Measurements from ENCODE around the gene PRKCE. TPM values are rescaled to one million over a fixed set of nuclear protein-coding genes. Genes with fewer than 3 reads are reported as not detected.

Gene PRKCE
- total and polyA plus RNA-seq, 2 experiments from 2014 or later = 13.2 to 19.2 TPM

- no peak for DNase-seq (ENCODE audit: low read depth in 1 of 2, low spot score in 1 of 2)
- H3K27me3 ChIP-seq = no peaks in the 10 kb centered on the region
- peaks cover 22% of the 10 kb centered on the region for H3K4me1 ChIP-seq (ENCODE audit: low read depth)
- no peaks in the 10 kb centered on the region for H3K36me3 ChIP-seq
- no peaks in the 10 kb centered on the region for H3K9me3 ChIP-seq (ENCODE audit: low read depth)
- no peak overlapping the region for H3K27ac ChIP-seq
- TF ChIP-seq CTCF (IDR thresholded peaks at IDR 0.05; ENCODE audit: low read depth, low read length) = no peak
- no peak overlapping the region for H3K4me3 ChIP-seq
Measured at GRCh38 chr2:45763797-45764196, 112.3 kb downstream of the PRKCE start.

GRCh38 chr2:45765007-45765727, 113.7 kb downstream of the PRKCE start:
- DNase-seq (ENCODE audit: low read depth in 1 of 2, low spot score in 1 of 2) = no peak
- Histone ChIP-seq H3K27ac (no peak overlapping the region), H3K27me3 (no peaks in the 10 kb centered on the region), H3K36me3 (no peaks in the 10 kb centered on the region), H3K9me3 (ENCODE audit: low read depth) (no peaks in the 10 kb centered on the region), H3K4me3 (no peak overlapping the region), H3K4me1 (ENCODE audit: low read depth) (peaks cover 11% of the 10 kb centered on the region)
- TF ChIP-seq CTCF (IDR thresholded peaks at IDR 0.05; ENCODE audit: low read depth, low read length) = no peak

GRCh38 chr2:45765728-45766254, 114.3 kb downstream of the PRKCE start:
- TF ChIP-seq CTCF (IDR thresholded peaks at IDR 0.05; ENCODE audit: low read depth, low read length) = no peak
- peak overlapping the region; percentile 79 for H3K27ac ChIP-seq

GRCh38 chr2:45768208-45768607, 116.7 kb downstream of the PRKCE start:
- no peak for DNase-seq (ENCODE audit: low read depth in 1 of 2, low spot score in 1 of 2)
- H3K4me1 ChIP-seq (ENCODE audit: low read depth) = peaks cover 23% of the 10 kb centered on the region

More at GRCh38 chr2:45765728-45766254, 114.3 kb downstream of the PRKCE start:
- no peak overlapping the region for H3K4me3 ChIP-seq
- H3K4me1 ChIP-seq (ENCODE audit: low read depth) = peaks cover 13% of the 10 kb centered on the region
- DNase-seq (ENCODE audit: low read depth in 1 of 2, low spot score in 1 of 2) = peak; percentile 42 to 73
- H3K36me3 ChIP-seq = no peaks in the 10 kb centered on the region
- no peaks in the 10 kb centered on the region for H3K27me3 ChIP-seq
- no peaks in the 10 kb centered on the region for H3K9me3 ChIP-seq (ENCODE audit: low read depth)

GRCh38 chr2:45769056-45769455, 117.6 kb downstream of the PRKCE start:
- Histone ChIP-seq H3K27ac (no peak overlapping the region), H3K4me3 (no peak overlapping the region), H3K4me1 (ENCODE audit: low read depth) (peaks cover 23% of the 10 kb centered on the region), H3K27me3 (no peaks in the 10 kb centered on the region), H3K36me3 (no peaks in the 10 kb centered on the region), H3K9me3 (ENCODE audit: low read depth) (no peaks in the 10 kb centered on the region)
- no peak for DNase-seq (ENCODE audit: low read depth in 1 of 2, low spot score in 1 of 2)
- no peak for TF ChIP-seq CTCF (IDR thresholded peaks at IDR 0.05; ENCODE audit: low read depth, low read length)

More at GRCh38 chr2:45768208-45768607, 116.7 kb downstream of the PRKCE start:
- no peak overlapping the region for H3K4me3 ChIP-seq
- H3K27me3 ChIP-seq = no peaks in the 10 kb centered on the region
- H3K9me3 ChIP-seq (ENCODE audit: low read depth) = no peaks in the 10 kb centered on the region
- H3K27ac ChIP-seq = no peak overlapping the region
- H3K36me3 ChIP-seq = no peaks in the 10 kb centered on the region
- TF ChIP-seq CTCF (IDR thresholded peaks at IDR 0.05; ENCODE audit: low read depth, low read length) = no peak
